B cell (primary cell): ENCODE data around the gene DPCD. TPM values are rescaled to one million over a fixed set of nuclear protein-coding genes. Genes with fewer than 3 reads are reported as not detected.

Source experiments
- ATAC-seq: fragments of 200-7000 bp; cut with Tn5 transposase; one replicate; pipeline ENCODE4 v1.10.0; 2021; ENCODE audit warnings: low read depth, mild to moderate bottlenecking, moderate number of reproducible peaks, moderate library complexity
- CTCF ChIA-PET: fragments of 350-600 bp; sonication (Branson Sonifier 250); formaldehyde crosslinking; loops from one replicate; lab custom pipeline; 2021; ENCODE audit warnings: antibody characterized with exemption, inconsistent platforms; lab: Charles Lee
- POLR2A ChIA-PET: fragments of 350-600 bp; sonication (Branson Sonifier 250); formaldehyde crosslinking; loops from one replicate; lab custom pipeline; 2021; ENCODE audit warnings: antibody characterized with exemption; lab: Charles Lee
- DNase-seq: peaks from one replicate; pipeline ENCODE4 v3.0.0; 2013
- H2AFZ ChIP-seq: 2 replicates; pipeline ENCODE4 v1.6.1; 2012; ENCODE audit warnings: mild to moderate bottlenecking, low read depth, low read length; ENCODE audit not compliant: insufficient read depth, poor library complexity, severe bottlenecking
- H3K27ac ChIP-seq, 2 donors: 1 replicate in 1 of 2; 2 replicates in 1 of 2; pipeline ENCODE4 v1.5.1; 2012 to 2013; ENCODE audit warnings: low read length in 2 of 2, mild to moderate bottlenecking in 2 of 2, moderate library complexity in 1 of 2
- H3K27me3 ChIP-seq, 4 experiments: fragments of 200-600 bp in 1 of 4; sonication (generic) in 1 of 4; replicated peaks in 1 of 4; 1 replicate in 2 of 4; 2 replicates in 2 of 4; pipeline versions ENCODE4 v1.6.1 to v1.7.0; 2013 to 2016; ENCODE audit warnings: low read length in 3 of 4, mild to moderate bottlenecking in 2 of 4, mixed read lengths in 1 of 4, moderate library complexity in 1 of 4; ENCODE audit not compliant: insufficient read depth in 4 of 4, control insufficient read depth in 3 of 4; ENCODE audit errors: control extremely low read depth in 1 of 4
- H3K36me3 ChIP-seq, 2 experiments: replicated peaks in 1 of 2; 1 replicate in 1 of 2; 2 replicates in 1 of 2; pipeline versions ENCODE4 v1.6.1 to v1.7.1; 2013; ENCODE audit warnings: low read length in 1 of 2; ENCODE audit not compliant: insufficient read depth in 2 of 2, control insufficient read depth in 1 of 2; ENCODE audit errors: control extremely low read depth in 1 of 2, extremely low read depth in 1 of 2
- H3K4me1 ChIP-seq, 2 donors: fragments of 200-600 bp in 1 of 2; sonication (generic) in 1 of 2; 1 replicate in 1 of 2; 2 replicates in 1 of 2; pipeline versions ENCODE4 v1.5.1 to v1.6.1; 2013 to 2017; ENCODE audit warnings: low read length in 2 of 2; ENCODE audit not compliant: control insufficient read depth in 2 of 2, insufficient read depth in 2 of 2
- H3K4me2 ChIP-seq: replicated peaks from 2 replicates; pipeline ENCODE3; 2012; ENCODE audit warnings: mild to moderate bottlenecking, low read depth, low read length; ENCODE audit not compliant: poor library complexity, severe bottlenecking
- H3K4me3 ChIP-seq, 5 experiments: fragments of 200-600 bp in 1 of 5; sonication (generic) in 1 of 5; 1 replicate in 3 of 5; 2 replicates in 2 of 5; pipeline versions ENCODE4 v1.5.1 to v1.7.0; 2011 to 2016; ENCODE audit warnings: low read length in 4 of 5, mild to moderate bottlenecking in 4 of 5, low read depth in 2 of 5, control low read depth in 1 of 5, moderate library complexity in 1 of 5; ENCODE audit not compliant: insufficient read depth in 1 of 5; ENCODE audit errors: control extremely low read depth in 1 of 5, extremely low read depth in 1 of 5
- H3K79me2 ChIP-seq: fragments of 200-600 bp; sonication (generic); one replicate; pipeline ENCODE4 v1.6.0; 2016; ENCODE audit warnings: low read length; ENCODE audit not compliant: control insufficient read depth, insufficient read depth
- H3K9ac ChIP-seq: fragments of 200-600 bp; sonication (generic); 2 replicates; pipeline ENCODE4 v1.6.1; 2017; ENCODE audit warnings: mild to moderate bottlenecking, low read length, moderate library complexity
- H3K9me3 ChIP-seq, 3 donors: one replicate each; pipeline versions ENCODE4 v1.6.1 to v1.7.1; 2013; ENCODE audit warnings: low read length in 2 of 3; ENCODE audit not compliant: control insufficient read depth in 2 of 3, insufficient read depth in 1 of 3; ENCODE audit errors: control extremely low read depth in 1 of 3
- H4K20me1 ChIP-seq: 2 replicates; pipeline ENCODE4 v1.6.0; 2012; ENCODE audit warnings: mild to moderate bottlenecking, low read length; ENCODE audit not compliant: insufficient read depth, control insufficient read depth, poor library complexity, severe bottlenecking
- H3K27ac Mint-ChIP-seq: one replicate; pipeline ENCODE4 v1.8.0; 2021; ENCODE audit warnings: mixed read lengths
- H3K27me3 Mint-ChIP-seq: one replicate; pipeline ENCODE4 v1.8.0; 2021; ENCODE audit warnings: mixed read lengths
- H3K4me1 Mint-ChIP-seq: one replicate; pipeline ENCODE4 v1.8.0; 2021; ENCODE audit warnings: mixed read lengths
- H3K4me3 Mint-ChIP-seq: one replicate; pipeline ENCODE4 v1.8.0; 2021; ENCODE audit warnings: mixed read lengths
- H3K9me3 Mint-ChIP-seq: one replicate; pipeline ENCODE4 v1.8.0; 2022; ENCODE audit warnings: mixed read lengths; ENCODE audit not compliant: insufficient read depth
- CTCF ChIP-seq: fragments of 200-600 bp; IDR thresholded peaks from one replicate; pipeline ENCODE4 v1.8.0; 2022; ENCODE audit warnings: antibody characterized with exemption, mild to moderate bottlenecking
- EZH2 ChIP-seq: IDR thresholded peaks from 2 replicates; pipeline ENCODE4 v1.6.1; 2012; ENCODE audit warnings: borderline replicate concordance, low read depth, mild to moderate bottlenecking, moderate library complexity, low read length; ENCODE audit not compliant: insufficient read depth, poor library complexity, severe bottlenecking
- WGBS: methylation state at CpG from one replicate; pipeline ENCODE4 v1.1.5; 2013; ENCODE audit warnings: missing lambda C conversion rate; ENCODE audit not compliant: insufficient coverage; 5-methylcytosine and 5-hydroxymethylcytosine counted together
- intact Hi-C: fragments of 100-400 bp; cut with micrococcal nuclease; formaldehyde crosslinking; loops from one replicate; pipeline ENCODE4 v1.10.0; 2022
- polyA plus RNA-seq: library from polyadenylated mRNA; depleted of rRNA; stranded (reverse); fragments of >200 nt; gene quantifications from 2 replicates; pipeline ENCODE4 v1.2.3, GENCODE V29; 2012
- total RNA-seq, 2 donors: library from RNA; stranded (reverse); fragments of 120-200 nt in 1 of 2; gene quantifications; 1 replicate in 1 of 2; 2 replicates in 1 of 2; pipeline versions ENCODE4 v1.2.3 to v1.2.4, GENCODE V29; 2013 to 2022

Gene DPCD
- total and polyA plus RNA-seq, 2 donors (not counting 1 experiment from before 2014, with no cell fraction given): 0.88 to 2.2 TPM

GRCh38 chr10:101578803-101579515, 9.2 kb upstream of the DPCD start:
- no peak overlapping the region for H3K27ac Mint-ChIP-seq
- H3K79me2 ChIP-seq: no peaks in the 10 kb centered on the region
- peaks cover 0 to 35% of the 10 kb centered on the region in 2 experiments for H3K36me3 ChIP-seq
- no peaks in the 10 kb centered on the region for H3K27me3 ChIP-seq
- no peak overlapping the region for H3K4me3 ChIP-seq
- no peak overlapping the region for H3K4me2 ChIP-seq
- ChIA-PET POLR2A (interaction anchor here (0.6 kb wide), 1 partner anchor 428 kb away, joined by 3 read pairs; no protein-coding TSS in a partner anchor), CTCF (interaction anchor here (2.7 kb wide), 1 partner anchor 9 kb away, joined by 11 read pairs; no protein-coding TSS in a partner anchor)
- 98% methylated on average over 13 of the region's 13 CpGs for WGBS
- TF ChIP-seq CTCF (no peak), EZH2 (no peak)
- H2AFZ ChIP-seq: no peak overlapping the region
- no peaks in the 10 kb centered on the region for H3K4me1 ChIP-seq
- no peaks in the 10 kb centered on the region for H3K9me3 Mint-ChIP-seq
- H3K27ac ChIP-seq: no peak overlapping the region
- ATAC-seq (no peak), DNase-seq (no peak)
- no peaks in the 10 kb centered on the region for H3K9me3 ChIP-seq
- intact Hi-C loops: no loop called here
- no peaks in the 10 kb centered on the region for H4K20me1 ChIP-seq
- H3K4me3 Mint-ChIP-seq: no peak overlapping the region
- no peaks in the 10 kb centered on the region for H3K27me3 Mint-ChIP-seq
- no peak overlapping the region for H3K9ac ChIP-seq
- H3K4me1 Mint-ChIP-seq: no peaks in the 10 kb centered on the region

GRCh38 chr10:101579516-101579870, 8.6 kb upstream of the DPCD start:
- Mint-ChIP-seq H3K4me1 (no peaks in the 10 kb centered on the region), H3K4me3 (no peak overlapping the region), H3K9me3 (no peaks in the 10 kb centered on the region), H3K27me3 (no peaks in the 10 kb centered on the region), H3K27ac (no peak overlapping the region)
- no peaks in the 10 kb centered on the region for H4K20me1 ChIP-seq
- H3K9ac ChIP-seq: no peak overlapping the region
- TF ChIP-seq EZH2 (no peak), CTCF (no peak)
- ChIA-PET POLR2A (no interaction called here), CTCF (interaction anchor here (2.7 kb wide), 1 partner anchor 9 kb away, joined by 11 read pairs; no protein-coding TSS in a partner anchor)
- H3K27me3 ChIP-seq: no peaks in the 10 kb centered on the region
- no peaks in the 10 kb centered on the region for H3K4me1 ChIP-seq
- no peaks in the 10 kb centered on the region for H3K9me3 ChIP-seq
- no peak overlapping the region for H3K27ac ChIP-seq
- no peak overlapping the region for H3K4me2 ChIP-seq
- ATAC-seq (no peak), DNase-seq (no peak)
- peaks cover under 1% of the 10 kb centered on the region for H3K79me2 ChIP-seq
- WGBS: over 99% methylated on average over 12 of the region's 12 CpGs
- H2AFZ ChIP-seq: no peak overlapping the region
- H3K36me3 ChIP-seq: peaks cover under 1 to 35% of the 10 kb centered on the region in 2 experiments
- intact Hi-C loops: no loop called here
- H3K4me3 ChIP-seq: no peak overlapping the region
